Measurements from ENCODE around the gene CEP55.
A peak's percentile ranks its signal among the peaks of the same experiment; 100 is the strongest.

DNA sequence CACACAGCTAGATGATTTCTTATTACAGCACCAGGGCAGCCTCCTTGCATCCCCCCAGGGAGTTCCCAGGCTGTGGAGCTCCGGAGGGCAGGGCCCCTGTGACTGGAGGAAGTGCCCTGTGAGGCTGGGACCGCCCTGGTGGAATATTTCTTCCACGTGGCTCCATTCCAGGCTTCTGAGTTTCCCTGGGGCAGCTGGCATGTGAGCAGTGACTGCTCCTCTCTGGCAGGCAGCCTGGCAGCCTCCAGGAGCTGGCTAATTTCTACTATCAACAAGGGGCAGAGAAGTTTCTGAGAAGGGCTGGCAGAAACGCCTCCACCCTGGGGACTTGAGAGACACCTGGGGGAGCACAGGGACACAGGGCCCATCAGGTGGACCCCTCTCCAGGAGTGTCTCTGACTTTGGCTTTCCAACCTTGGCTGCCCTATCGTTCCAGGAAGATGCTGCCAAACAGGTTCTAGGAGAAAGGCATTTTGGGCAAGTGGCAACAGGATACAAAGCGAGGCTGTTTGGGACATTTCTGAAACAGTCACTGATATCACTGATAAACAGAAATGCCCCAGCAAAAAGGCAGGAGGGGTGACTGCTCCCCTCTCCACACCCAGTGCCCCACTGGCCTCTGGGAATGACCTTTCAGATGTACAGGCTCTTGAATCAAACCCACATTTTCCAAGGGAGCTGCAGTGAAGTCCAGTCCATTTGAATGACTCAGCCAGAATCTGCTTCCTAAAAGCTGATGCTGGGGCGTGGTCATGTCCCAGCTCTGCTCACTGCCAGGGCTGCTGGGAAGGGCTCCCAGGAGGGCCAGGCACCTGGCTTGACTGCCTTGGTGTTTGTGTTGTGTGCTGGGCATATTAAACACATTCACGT lies 30.4 kb upstream of the CEP55 start:
- TF ChIP-seq, protein P1, sequence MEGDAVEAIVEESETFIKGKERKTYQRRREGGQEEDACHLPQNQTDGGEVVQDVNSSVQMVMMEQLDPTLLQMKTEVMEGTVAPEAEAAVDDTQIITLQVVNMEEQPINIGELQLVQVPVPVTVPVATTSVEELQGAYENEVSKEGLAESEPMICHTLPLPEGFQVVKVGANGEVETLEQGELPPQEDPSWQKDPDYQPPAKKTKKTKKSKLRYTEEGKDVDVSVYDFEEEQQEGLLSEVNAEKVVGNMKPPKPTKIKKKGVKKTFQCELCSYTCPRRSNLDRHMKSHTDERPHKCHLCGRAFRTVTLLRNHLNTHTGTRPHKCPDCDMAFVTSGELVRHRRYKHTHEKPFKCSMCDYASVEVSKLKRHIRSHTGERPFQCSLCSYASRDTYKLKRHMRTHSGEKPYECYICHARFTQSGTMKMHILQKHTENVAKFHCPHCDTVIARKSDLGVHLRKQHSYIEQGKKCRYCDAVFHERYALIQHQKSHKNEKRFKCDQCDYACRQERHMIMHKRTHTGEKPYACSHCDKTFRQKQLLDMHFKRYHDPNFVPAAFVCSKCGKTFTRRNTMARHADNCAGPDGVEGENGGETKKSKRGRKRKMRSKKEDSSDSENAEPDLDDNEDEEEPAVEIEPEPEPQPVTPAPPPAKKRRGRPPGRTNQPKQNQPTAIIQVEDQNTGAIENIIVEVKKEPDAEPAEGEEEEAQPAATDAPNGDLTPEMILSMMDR (IDR thresholded peaks at IDR 0.05; ENCODE audit: low read depth, low read length, missing input control), result no peak
- no peak for TF ChIP-seq RAD21 (IDR thresholded peaks at IDR 0.05)
- TF ChIP-seq TAF1 (conservative IDR thresholded peaks at IDR 0.05), result no peak
- no peak for TF ChIP-seq FOXA1 (IDR thresholded peaks at IDR 0.05)
- TF ChIP-seq, protein P2, sequence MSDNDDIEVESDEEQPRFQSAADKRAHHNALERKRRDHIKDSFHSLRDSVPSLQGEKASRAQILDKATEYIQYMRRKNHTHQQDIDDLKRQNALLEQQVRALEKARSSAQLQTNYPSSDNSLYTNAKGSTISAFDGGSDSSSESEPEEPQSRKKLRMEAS (IDR thresholded peaks at IDR 0.05), result no peak
- TF ChIP-seq EGR1 (IDR thresholded peaks at IDR 0.05; ENCODE audit: low read depth in 2 of 2), result no peak
- no peak for TF ChIP-seq YY1 (IDR thresholded peaks at IDR 0.05)
- TF ChIP-seq, protein P3, sequence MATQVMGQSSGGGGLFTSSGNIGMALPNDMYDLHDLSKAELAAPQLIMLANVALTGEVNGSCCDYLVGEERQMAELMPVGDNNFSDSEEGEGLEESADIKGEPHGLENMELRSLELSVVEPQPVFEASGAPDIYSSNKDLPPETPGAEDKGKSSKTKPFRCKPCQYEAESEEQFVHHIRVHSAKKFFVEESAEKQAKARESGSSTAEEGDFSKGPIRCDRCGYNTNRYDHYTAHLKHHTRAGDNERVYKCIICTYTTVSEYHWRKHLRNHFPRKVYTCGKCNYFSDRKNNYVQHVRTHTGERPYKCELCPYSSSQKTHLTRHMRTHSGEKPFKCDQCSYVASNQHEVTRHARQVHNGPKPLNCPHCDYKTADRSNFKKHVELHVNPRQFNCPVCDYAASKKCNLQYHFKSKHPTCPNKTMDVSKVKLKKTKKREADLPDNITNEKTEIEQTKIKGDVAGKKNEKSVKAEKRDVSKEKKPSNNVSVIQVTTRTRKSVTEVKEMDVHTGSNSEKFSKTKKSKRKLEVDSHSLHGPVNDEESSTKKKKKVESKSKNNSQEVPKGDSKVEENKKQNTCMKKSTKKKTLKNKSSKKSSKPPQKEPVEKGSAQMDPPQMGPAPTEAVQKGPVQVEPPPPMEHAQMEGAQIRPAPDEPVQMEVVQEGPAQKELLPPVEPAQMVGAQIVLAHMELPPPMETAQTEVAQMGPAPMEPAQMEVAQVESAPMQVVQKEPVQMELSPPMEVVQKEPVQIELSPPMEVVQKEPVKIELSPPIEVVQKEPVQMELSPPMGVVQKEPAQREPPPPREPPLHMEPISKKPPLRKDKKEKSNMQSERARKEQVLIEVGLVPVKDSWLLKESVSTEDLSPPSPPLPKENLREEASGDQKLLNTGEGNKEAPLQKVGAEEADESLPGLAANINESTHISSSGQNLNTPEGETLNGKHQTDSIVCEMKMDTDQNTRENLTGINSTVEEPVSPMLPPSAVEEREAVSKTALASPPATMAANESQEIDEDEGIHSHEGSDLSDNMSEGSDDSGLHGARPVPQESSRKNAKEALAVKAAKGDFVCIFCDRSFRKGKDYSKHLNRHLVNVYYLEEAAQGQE (IDR thresholded peaks at IDR 0.05), result no peak
- TF ChIP-seq, protein P4, sequence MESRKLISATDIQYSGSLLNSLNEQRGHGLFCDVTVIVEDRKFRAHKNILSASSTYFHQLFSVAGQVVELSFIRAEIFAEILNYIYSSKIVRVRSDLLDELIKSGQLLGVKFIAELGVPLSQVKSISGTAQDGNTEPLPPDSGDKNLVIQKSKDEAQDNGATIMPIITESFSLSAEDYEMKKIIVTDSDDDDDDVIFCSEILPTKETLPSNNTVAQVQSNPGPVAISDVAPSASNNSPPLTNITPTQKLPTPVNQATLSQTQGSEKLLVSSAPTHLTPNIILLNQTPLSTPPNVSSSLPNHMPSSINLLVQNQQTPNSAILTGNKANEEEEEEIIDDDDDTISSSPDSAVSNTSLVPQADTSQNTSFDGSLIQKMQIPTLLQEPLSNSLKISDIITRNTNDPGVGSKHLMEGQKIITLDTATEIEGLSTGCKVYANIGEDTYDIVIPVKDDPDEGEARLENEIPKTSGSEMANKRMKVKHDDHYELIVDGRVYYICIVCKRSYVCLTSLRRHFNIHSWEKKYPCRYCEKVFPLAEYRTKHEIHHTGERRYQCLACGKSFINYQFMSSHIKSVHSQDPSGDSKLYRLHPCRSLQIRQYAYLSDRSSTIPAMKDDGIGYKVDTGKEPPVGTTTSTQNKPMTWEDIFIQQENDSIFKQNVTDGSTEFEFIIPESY (IDR thresholded peaks at IDR 0.05), result no peak
- peak in 1 of 2 donors; percentile 21 for TF ChIP-seq JUND (IDR thresholded peaks at IDR 0.05)
- peak; percentile 24 for TF ChIP-seq NR2F2 (IDR thresholded peaks at IDR 0.05)
- TF ChIP-seq, protein P5, sequence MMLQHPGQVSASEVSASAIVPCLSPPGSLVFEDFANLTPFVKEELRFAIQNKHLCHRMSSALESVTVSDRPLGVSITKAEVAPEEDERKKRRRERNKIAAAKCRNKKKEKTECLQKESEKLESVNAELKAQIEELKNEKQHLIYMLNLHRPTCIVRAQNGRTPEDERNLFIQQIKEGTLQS (IDR thresholded peaks at IDR 0.05), result no peak
- no peak for TF ChIP-seq GABPA (IDR thresholded peaks at IDR 0.05 in 1 of 2, conservative IDR thresholded peaks at IDR 0.05 in 1 of 2)
- peak; percentile 47 for TF ChIP-seq SP1 (IDR thresholded peaks at IDR 0.05)
